ENCODE measurements around the gene TMEM138.

TMEM138 gene

DNA sequence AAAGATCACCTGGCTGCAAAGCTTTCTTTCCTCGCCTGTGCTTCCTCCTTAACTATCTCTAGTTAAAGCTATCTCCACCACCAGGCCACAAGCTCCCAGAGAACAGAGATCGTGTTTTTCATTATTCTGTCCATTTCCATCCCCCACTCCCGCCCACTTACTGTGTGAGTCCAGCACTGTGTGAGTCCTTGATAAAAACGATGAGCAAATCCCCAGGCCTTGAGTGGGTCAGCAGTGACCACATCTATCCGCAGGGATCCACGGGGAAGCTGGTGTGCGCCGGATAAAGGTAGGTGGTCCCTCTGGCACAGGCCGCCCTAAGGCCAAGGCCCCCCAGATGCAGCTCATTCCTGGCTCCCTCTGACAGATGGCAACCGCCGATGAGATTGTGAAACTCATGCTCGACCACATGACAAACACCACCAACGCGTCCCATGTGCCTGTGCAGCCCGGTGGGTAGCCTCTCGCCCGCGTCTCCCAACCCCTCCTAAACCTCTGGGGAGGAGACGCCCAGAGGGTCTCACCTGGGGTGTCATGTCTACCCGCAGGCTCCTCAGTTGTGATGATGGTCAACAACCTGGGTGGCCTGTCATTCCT is 19.9 kb upstream of the TMEM138 start:
- no peak for DNase-seq

DNA sequence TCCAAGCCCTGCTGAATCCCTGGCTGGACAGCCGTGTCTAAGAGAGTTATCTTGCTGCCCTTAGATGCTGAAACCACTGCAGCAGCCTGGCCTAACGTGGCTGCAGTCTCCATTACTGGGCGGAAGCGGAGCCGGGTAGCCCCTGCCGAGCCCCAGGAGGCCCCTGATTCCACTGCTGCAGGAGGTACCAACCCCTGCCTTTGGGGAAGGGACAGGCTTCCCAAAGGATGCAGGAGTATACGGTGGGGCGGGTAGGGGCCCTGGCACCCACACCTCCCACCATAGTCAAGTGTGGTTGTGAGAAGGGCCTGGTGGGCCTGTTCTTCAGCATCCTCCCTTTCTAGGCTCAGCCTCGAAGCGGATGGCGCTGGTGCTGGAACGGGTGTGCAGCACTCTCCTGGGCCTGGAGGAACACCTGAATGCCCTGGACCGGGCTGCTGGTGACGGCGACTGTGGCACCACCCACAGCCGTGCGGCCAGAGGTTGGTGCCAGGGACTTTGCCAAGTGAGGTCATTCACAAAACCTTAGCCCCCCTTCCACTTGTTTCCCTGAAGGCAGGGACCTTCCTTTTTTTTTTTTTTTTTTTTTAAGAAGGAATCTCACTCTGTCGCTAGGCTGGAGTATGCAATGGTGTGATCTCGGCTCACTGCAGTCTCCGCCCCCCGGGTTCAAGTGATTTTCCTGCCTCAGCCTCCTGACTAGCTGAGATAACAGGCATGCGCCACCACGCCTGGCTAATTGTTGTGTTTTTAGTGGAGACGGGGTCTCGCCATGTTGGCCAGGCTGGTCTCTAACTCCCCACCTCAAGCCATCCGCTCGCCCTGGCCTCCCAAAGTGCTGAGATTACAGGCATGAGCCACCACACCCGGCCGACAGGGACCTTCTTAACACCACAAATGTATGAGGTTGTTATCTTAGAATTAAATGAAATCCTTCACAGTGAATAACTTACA is 18.1 kb upstream of the TMEM138 start:
- DNase-seq, result no peak

DNA sequence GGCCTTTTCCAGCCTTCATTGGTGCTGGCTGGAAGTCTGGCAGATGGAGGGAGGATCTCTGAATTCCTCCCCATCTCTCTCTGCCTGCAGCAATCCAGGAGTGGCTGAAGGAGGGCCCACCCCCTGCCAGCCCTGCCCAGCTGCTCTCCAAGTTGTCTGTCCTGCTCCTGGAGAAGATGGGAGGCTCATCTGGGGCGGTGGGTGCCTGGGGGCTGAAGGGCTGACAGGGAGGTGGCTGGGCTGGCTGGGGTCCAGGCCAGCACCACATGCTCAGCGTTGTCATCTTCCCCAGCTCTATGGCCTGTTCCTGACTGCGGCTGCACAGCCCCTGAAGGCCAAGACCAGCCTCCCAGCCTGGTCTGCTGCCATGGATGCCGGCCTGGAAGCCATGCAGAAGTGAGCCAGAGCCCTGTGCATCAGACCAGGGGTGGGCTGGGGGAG is 17.0 kb upstream of the TMEM138 start:
- no peak for DNase-seq

DNA sequence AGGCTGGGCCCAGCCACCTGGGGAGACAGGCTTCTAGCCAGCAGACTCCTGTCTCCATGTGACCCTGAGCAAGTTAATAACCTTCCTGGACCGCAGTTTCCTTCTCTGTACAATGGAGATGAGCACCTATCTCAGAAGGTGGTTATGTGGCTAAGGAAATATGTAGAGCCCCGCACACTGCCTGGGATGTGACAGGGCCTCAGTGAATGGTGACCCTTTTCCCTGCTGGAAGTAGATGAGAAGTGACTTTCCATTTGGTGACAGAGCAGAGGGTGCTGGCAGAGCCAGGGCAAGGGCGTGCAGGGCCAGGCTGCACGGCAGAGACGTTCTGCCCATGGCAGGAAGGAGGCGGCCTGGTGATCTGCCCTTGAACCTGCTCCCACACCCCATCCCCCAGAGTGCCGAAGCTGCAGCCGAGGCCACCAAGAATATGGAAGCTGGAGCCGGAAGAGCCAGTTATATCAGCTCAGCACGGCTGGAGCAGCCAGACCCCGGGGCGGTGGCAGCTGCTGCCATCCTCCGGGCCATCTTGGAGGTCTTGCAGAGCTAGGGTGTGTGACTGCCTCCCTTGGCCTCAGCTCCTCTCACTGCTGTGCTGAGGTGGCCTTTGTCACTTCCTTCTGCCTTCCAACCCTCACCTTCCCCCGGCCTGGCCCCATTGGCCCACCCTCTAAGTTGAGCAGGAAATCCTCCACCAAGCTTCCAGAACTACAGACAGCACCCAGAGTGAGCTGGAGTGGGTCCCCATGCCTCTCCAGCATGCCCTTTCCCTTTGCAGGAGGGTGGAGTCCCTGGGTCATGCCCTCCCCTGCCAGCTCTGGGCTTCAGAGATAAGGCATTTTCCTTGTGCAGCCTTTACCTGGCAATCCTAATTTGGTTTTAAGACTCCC is 16.0 kb upstream of the TMEM138 start:
- DNase-seq, result no peak

DNA sequence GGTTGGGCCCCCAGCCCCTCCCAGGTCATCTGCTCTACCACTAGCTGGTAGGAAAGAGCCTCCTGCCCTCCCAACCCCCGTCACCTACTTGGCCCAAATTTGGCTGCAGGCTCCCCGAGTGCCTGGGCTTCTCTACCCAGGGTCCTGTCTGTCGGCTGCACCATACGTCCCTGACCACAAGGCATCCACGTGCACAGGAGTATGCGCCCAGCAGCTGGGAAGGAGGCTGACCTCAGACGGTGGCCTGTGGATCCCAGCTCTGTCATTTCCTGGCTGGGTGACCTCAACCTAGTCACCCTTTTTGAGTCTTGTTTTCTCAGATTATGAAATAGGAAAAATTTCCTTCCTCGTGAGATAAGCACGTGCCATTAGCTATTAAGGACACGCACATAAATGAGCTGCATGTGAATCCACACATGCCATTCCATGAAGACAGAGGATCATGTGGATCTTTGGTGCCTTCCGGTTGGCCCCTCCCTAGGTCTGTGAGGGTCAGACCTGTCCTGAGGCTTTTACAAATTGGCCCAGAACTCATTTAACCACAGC is 14.2 kb upstream of the TMEM138 start:
- DNase-seq, result no peak

DNA sequence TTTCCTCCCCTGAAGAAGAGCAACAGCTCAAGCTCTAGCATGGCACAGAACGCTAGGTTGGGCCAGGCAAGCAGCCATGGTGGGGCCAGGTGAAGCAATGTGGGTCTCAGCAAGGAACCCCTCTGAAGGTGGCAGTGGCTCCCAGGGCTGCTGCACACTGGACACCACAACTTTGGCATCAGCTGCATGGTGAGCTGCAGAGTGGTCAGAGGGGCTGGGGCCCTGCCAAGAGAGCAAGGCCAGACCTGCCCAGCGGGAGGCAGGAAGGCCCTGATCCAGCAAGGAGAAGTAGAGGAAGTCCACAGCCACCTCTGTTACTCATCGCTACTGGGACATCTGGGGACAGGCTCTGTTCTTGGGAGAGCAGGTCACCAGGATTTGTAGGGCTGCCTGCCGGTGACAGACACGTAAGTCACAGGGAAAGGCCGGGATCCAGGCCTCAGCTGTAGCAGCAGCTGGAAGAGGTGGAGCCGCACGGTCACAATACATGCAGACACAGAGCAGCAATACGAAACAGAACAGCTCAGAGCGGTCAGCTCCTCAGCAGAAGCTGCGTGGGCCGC is 12.9 kb upstream of the TMEM138 start:
- no peak for DNase-seq

DNA sequence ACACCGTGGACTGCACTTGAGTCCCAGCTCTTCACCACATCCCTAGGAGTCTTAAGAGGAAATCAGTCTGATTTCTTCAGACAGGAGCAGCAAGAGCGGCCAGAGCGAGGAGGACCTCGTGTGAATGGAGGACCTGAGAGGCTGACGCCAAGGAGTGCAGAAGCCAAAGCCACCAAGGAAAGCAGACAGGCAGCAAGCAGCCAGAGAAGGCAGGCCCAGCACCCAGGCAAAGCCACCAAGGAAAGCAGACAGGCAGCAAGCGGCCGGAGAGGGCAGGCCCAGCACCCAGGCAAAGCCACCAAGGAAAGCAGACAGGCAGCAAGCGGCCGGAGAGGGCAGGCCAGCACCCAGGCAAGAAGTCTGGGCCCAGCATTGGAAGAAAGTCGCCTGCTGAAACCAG is 12.3 kb upstream of the TMEM138 start:
- no peak for DNase-seq

DNA sequence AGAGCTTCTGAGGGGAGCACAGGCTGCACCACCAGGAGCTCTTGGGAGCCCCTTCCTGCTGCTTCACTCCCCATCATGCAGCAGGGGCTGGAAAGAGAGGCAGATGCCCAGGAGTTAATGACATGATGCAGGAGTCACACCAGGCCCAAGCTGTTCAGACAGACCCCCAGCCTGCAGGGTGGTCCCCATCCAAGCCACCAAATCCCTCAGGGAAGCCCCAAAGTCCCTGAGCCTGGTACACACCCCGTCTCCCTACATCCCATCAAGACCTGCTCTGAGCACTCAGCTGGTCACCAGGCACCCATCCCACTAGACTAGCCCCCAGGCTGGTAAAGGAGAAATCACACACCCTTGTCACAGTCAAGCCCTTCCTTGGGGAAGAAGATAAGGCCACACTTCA is 11.8 kb upstream of the TMEM138 start:
- DNase-seq, result no peak

DNA sequence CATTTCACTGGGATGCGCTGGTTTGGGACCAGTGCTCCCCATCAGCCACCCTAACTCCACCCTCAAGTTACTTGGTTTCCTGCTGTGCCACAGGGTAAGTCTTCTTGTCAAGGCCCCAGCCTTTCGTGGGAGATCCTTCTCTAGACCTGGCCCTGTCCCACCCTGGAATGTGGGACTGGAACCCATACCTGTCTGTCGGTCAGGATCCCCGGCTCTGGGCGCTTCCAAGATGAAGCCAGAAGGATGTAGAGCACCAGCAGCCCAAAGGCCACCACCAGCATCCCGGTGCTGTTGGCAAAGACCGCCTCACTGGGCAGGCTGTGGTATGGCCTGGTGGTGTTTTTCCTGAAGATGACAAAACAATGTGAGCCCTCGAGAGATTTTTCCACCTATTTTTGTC is 11.4 kb upstream of the TMEM138 start:
- no peak for DNase-seq

DNA sequence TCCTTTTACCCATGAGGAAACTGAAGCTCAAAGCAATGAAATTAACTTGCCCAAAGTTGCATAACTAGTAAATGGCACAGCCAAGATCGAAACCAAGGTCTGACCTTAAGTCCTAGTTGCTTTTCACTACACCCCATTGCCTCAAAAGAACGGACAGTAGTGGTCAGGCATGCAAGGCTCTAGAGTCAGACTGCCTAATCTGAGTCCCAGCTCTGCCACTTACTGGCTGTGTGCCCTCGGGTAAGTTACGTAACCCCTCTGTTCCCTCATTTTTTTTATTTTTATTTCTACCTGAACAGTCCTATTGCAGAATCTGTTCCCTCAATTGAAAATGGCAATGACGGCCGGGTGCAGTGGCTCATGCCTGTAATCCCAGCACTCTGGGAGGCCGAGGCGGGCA is 10.1 kb upstream of the TMEM138 start:
- DNase-seq, result no peak

DNA sequence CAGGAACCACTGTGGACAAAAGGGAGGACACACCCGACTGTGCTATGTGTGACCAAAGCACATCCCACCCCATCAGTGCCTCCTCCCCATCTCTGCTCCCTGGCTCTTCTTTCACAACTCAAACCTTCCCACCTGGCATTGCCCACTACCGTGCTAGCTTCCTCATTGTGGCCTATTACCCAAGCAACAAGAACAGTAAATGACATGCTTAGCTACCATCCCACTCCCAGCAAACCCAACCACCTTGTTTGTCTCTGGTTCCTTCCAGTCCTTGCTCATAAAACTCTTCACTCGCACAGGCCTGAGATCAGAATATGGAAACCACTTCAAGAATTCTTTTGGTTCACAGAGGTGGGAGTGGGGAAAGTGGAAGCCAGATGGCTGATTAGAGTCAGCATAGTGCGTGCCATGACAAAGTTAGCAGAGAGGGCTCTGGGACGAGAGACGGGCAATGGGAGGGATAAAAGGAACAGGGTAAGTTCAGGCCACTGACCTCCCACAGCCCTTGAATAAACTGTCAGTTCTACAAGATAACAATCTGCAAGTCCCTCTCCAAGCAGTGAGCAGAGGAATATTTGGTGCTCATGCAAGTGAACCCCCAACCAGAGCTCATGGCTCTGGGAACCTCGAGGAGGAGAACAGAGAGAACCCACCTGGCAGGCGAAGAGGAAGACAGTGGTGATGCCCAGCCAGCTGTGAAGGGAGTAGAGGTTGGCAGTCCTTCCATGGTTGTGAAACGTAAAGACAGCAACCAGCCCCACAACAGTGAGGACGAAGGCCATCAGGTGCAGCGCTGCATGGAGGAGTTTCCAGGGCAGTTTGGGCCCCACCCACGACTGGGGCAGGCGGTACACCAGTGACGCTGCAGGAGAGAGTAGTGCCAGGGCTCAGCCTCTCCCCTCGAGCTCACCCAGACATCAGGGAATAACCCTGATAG is 8.8 kb upstream of the TMEM138 start:
- DNase-seq, result no peak

DNA sequence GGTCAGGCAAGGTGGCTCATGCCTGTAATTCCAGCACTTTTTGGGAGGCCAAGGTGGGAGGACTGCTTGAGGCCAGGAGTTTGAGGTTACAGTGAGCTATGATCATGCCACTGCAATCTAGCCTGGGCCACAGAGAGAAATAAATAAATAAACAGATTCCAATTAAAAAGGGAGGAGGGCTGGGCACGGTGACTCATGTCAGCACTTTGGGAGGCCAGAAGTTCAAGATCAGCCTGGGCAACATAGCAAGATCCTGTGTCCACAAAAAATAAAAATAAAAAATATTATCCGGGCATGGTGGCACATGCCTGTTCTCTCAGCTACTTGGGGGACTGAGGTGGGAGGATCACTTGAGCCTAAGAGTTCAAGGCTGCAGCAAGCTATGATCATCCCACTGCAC is 8.0 kb upstream of the TMEM138 start:
- no peak for DNase-seq

DNA sequence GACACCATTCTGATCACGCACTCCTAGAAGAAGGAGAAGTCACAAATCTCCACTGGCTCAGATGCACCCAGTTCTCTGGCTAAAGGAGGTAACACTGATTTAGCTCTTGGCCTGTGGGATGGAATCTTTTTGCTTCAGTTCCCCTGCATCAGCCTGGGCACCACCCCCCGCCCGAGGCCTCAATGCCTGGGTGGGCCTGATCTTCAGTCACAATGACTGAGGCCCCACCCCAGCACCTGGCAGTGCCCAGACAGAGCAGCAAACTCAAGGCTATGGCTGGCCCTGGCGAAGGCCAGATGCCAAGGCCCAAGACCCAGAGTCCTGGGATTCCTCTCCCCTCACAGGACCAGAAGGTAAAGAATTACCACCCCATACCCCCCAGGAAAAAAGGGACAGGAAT is 5.5 kb upstream of the TMEM138 start:
- no peak for DNase-seq

DNA sequence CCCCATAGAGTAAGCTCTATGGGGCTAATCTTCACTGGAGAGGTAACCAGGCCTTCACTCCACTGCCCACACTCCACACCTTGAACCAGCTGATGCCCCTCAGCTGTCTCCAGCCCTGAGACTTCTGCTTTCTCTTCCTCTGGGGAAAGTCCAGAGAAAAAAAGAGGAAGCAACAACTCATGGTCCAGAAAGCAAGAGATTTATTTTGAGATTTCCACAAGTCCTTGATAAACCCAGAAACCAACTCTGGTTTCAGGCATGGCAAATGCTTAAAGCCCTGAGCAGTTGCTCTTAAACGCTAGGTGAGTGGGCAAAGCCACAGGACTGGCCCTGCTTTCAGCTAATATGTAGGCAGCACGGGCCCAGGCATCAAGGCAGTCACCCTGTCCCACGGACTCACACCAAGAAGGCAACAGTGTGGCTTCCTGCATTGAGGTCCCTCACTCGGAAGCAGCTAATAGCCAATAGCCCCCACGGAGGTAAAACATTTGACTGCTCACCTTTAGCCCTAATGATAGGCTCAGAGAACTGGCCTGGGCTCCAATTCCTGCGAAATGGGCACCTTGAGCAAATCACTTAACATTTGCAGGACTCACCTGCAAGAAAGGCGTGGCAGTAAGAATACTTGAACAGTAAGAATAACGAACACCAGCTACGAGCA is 4.8 kb upstream of the TMEM138 start:
- no peak for DNase-seq

DNA sequence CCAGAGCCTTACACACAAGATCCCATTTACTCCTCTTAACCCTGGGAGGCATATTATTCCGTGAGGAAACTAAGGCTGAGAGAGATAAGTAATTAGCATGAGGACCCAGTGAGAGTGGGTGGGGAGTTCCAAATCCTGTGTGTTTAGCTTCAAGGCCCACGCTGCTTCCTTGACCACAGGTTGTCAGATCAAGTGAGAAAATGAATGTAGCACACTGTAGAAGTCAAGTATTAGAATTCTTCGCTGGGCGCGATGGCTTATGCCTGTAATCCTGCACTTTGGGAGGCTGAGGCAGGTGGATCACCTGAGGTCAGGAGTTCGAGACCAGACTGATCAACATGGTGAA is 4.3 kb upstream of the TMEM138 start:
- no peak for DNase-seq

DNA sequence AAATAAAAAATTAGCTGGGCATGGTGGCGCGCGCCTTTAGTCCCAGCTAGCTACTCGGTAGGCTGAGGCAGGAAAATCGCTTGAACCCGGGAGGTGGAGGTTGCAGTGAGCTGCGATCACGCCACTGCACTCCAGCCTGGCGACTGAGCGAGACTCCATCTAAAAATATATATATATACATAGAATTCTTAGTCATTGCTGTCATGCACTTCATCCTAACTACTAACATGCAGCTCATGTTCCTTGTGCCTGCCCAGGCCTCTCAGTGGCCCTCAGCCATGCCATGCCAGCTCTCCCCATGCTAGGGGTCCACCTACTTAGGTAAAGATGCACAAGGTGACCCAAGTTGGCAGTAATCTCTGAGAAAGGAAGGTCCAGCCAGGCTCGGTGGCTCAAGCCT is 3.6 kb upstream of the TMEM138 start:
- no peak for DNase-seq

DNA sequence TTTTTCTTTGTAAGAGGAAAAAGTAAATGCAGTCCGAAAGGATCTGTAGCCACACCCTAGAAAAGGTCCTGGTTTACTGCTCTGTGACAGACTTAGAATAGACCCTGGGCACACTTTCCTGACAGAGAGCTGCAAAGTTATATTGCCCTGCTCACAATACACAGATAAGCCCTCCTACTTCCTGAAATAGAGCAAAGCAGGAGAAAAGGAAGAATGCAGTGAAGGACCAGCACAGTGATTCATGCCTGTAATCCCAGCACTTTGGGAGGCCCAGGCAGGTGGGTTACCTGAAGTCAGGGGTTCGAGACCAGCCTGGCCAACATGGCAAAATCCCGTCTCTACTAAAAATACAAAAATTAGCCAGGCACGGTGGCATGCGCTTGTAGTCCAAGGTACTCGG is 2.7 kb upstream of the TMEM138 start:
- no peak for DNase-seq

DNA sequence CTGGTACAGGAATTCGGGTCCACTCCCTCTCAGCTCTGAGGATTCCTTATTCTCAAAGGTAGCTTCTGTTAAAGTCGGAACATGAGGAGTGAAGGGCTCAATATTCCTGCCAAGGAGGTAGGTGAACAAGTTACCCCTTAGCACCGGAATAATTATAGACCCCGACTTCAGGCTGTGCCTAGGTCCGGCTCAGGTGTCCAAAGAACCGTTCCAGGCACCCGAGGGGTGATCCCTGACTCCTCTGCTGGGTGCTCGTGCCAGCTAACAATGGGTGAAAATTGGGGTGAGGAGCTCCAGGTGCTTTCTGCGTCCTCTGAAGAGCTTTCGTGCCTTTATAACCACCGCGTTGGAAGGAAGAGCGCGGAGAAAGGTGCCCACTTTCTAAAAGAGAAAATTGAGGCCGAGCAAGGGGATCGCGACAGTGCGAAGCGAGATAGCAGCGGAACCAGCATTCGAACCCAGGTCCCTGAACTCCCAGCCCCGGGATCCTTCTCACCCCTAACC is 885 bp upstream of the TMEM138 start:
- no peak for DNase-seq

DNA sequence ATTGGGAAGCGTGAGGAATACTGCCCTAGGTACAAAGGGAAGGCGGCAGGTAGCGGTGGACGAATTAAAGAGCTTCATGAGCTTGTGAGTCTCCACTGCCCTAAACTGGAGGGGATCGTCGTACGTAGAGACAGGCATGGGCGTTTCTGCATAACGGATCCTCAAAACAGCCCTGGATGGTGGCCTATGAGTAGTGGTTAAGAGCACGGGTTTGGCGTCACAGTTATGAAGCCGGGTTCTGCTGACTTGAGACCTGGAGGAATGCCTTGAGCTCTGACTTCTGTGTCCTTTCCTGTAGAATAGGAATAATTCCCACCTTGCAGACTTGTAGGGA is 335 bp downstream of the TMEM138 start:
- no peak for DNase-seq

DNA sequence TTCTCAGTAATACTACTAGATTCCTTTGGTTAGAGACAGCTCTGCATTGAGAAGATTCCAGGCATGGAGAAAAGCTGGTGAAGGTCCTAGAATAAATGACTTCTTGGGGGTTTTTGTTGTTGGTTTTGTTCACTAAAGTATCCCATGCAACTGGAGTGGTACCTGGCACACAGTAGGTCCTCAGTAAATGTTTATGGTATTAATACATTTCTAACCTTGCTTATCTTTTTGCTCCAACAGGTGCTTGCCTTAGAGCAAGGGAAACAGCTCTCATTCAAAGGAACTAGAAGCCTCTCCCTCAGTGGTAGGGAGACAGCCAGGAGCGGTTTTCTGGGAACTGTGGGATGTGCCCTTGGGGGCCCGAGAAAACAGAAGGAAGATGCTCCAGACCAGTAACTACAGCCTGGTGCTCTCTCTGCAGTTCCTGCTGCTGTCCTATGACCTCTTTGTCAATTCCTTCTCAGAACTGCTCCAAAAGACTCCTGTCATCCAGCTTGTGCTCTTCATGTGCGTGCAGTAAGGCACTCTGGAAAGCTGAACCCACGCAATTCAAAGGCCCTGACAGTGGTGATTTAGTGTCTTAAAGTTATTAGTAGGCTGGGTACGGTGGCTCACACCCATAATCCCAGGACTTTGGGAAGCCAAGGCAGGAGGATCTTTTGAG is 2.0 kb downstream of the TMEM138 start:
- no peak for DNase-seq

DNA sequence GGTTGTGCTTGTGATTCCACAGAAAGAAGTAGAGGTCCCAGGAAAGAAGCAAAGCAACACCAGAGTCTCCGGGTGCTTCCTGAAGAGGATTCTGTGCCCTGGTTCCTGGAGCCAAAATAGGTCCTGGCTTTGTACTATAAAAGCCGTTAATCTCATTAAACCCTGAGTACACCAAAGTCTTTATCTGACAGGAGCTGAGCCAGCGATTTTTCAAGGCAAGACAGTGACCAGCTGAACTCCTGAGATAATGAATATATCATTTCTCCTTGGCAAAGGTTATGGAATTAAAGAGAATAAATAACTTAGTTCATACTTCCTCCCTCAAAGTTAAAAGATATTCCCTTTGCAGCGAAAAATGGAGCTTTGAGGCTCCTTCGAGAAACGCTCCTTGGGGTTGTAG is 5.2 kb downstream of the TMEM138 start:
- DNase-seq, result no peak

Data from NCI-H187 (cell line).